H1 (cell line): Measurements from ENCODE around the gene HYDIN. TPM values are rescaled to one million over a fixed set of nuclear protein-coding genes. Genes with fewer than 3 reads are reported as not detected.

Source experiments
- CTCF ChIA-PET: fragments of 300-600 bp; sonication (Branson Sonifier 250); formaldehyde crosslinking; loops from one replicate; lab custom pipeline; 2021; ENCODE audit not compliant: partially characterized antibody; lab: Charles Lee
- POLR2A ChIA-PET: fragments of 300-600 bp; sonication (Branson Sonifier 250); formaldehyde crosslinking; loops from one replicate; lab custom pipeline; 2021; ENCODE audit warnings: inconsistent platforms; ENCODE audit not compliant: partially characterized antibody; lab: Charles Lee
- DNase-seq, 2 experiments: peaks; one replicate each; pipeline versions ENCODE4 v3.0.0 to v3.0.0-alpha.2; 2010 to 2022; ENCODE audit warnings: low spot score in 2 of 2, low read depth in 1 of 2, mixed read lengths in 1 of 2
- FAIRE-seq: peaks from 2 replicates; lab custom pipeline; 2011; peaks lifted over from hg19 to GRCh38; lab: Jason Lieb, UNC
- H2AFZ ChIP-seq: 2 replicates; pipeline ENCODE4 v1.8.1; 2012; ENCODE audit warnings: low read length, inconsistent platforms
- H2AK5ac ChIP-seq: 2 replicates; pipeline ENCODE4 v1.6.1; 2013; ENCODE audit warnings: low read depth, low read length
- H2BK120ac ChIP-seq: replicated peaks from 2 replicates; pipeline ENCODE3; 2013; ENCODE audit warnings: low read depth, low read length, inconsistent platforms
- H2BK12ac ChIP-seq: 2 replicates; pipeline ENCODE4 v1.6.1; 2013; ENCODE audit warnings: low read depth, low read length
- H2BK15ac ChIP-seq: 2 replicates; pipeline ENCODE4 v1.6.1; 2013; ENCODE audit warnings: low read length
- H2BK20ac ChIP-seq: 2 replicates; pipeline ENCODE4 v1.6.1; 2013; ENCODE audit warnings: low read length
- H2BK5ac ChIP-seq: 2 replicates; pipeline ENCODE4 v1.6.1; 2013; ENCODE audit warnings: low read depth, low read length
- H3K14ac ChIP-seq: 2 replicates; pipeline ENCODE4 v1.6.1; 2013; ENCODE audit warnings: inconsistent platforms; ENCODE audit not compliant: insufficient read length
- H3K18ac ChIP-seq: 2 replicates; pipeline ENCODE4 v1.6.1; 2013; ENCODE audit warnings: low read length; ENCODE audit errors: extremely low read depth
- H3K23ac ChIP-seq: 2 replicates; pipeline ENCODE4 v1.6.1; 2013; ENCODE audit warnings: inconsistent platforms; ENCODE audit not compliant: insufficient read length
- H3K23me2 ChIP-seq: 2 replicates; pipeline ENCODE4 v1.6.1; 2013; ENCODE audit warnings: low read depth, low read length
- H3K27ac ChIP-seq: 2 replicates; pipeline ENCODE4 v1.6.1; 2011; ENCODE audit warnings: low read depth, low read length, inconsistent platforms
- H3K27me3 ChIP-seq, 4 experiments: replicated peaks in 1 of 4; 1 replicate in 1 of 4; 2 replicates in 3 of 4; pipeline versions ENCODE4 v1.6.1 to v1.8.1; 2011 to 2013; ENCODE audit warnings: low read length in 3 of 4, mild to moderate bottlenecking in 3 of 4, inconsistent platforms in 2 of 4, mixed read lengths in 2 of 4, moderate library complexity in 1 of 4; ENCODE audit not compliant: control insufficient read depth in 3 of 4, insufficient read depth in 3 of 4; ENCODE audit errors: extremely low read depth in 1 of 4
- H3K36me3 ChIP-seq, 4 experiments: 2 replicates each; pipeline versions ENCODE4 v1.6.1 to v1.8.1; 2011 to 2013; ENCODE audit warnings: mild to moderate bottlenecking in 4 of 4, low read length in 3 of 4, moderate library complexity in 2 of 4, control low read depth in 1 of 4, inconsistent platforms in 1 of 4; ENCODE audit not compliant: insufficient read depth in 4 of 4, control insufficient read depth in 2 of 4
- H3K4ac ChIP-seq: replicated peaks from 2 replicates; pipeline ENCODE3; 2013; ENCODE audit warnings: low read length, low read depth, mixed read lengths, inconsistent platforms; ENCODE audit not compliant: insufficient read length
- H3K4me1 ChIP-seq, 4 experiments: replicated peaks in 1 of 4; 1 replicate in 1 of 4; 2 replicates in 3 of 4; pipeline versions ENCODE4 v1.6.1 to v1.8.1; 2011 to 2013; ENCODE audit warnings: low read length in 3 of 4, inconsistent platforms in 2 of 4, mixed read lengths in 1 of 4; ENCODE audit not compliant: insufficient read depth in 4 of 4, control insufficient read depth in 3 of 4
- H3K4me2 ChIP-seq, 2 experiments: 2 replicates each; pipeline versions ENCODE4 v1.6.1 to v1.8.1; 2011 to 2013; ENCODE audit warnings: low read depth in 2 of 2, low read length in 2 of 2, control low read depth in 1 of 2, inconsistent platforms in 1 of 2, mild to moderate bottlenecking in 1 of 2; ENCODE audit not compliant: insufficient read depth in 1 of 2
- H3K4me3 ChIP-seq, 4 experiments: fragments of 200-600, 300-600 bp in 1 of 4; sonication (generic), shearing (Covaris generic), sonication (Bioruptor Twin) in 1 of 4; 2 replicates each; pipeline versions ENCODE4 v1.5.1 to v1.8.1; 2011 to 2016; ENCODE audit warnings: low read length in 4 of 4, low read depth in 3 of 4, control low read depth in 2 of 4, inconsistent platforms in 2 of 4, mild to moderate bottlenecking in 2 of 4, mixed read lengths in 1 of 4, moderate library complexity in 1 of 4; ENCODE audit not compliant: insufficient read depth in 2 of 4; ENCODE audit errors: extremely low read depth in 1 of 4
- H3K56ac ChIP-seq: replicated peaks from 2 replicates; pipeline ENCODE3; 2013; ENCODE audit warnings: low read depth, mild to moderate bottlenecking, mixed read lengths, low read length, inconsistent platforms; ENCODE audit not compliant: insufficient read length
- H3K79me1 ChIP-seq: 2 replicates; pipeline ENCODE4 v1.6.1; 2013; ENCODE audit warnings: low read depth, low read length, control low read depth
- H3K79me2 ChIP-seq, 2 experiments: 2 replicates each; pipeline versions ENCODE4 v1.6.1 to v1.8.1; 2012 to 2013; ENCODE audit warnings: low read length in 2 of 2, mild to moderate bottlenecking in 2 of 2, inconsistent platforms in 1 of 2; ENCODE audit not compliant: insufficient read depth in 2 of 2, control insufficient read depth in 1 of 2
- H3K9ac ChIP-seq, 4 experiments: replicated peaks in 1 of 4; 1 replicate in 1 of 4; 2 replicates in 3 of 4; pipeline versions ENCODE4 v1.6.1 to v1.8.1; 2011 to 2013; ENCODE audit warnings: low read depth in 3 of 4, low read length in 3 of 4, control low read depth in 2 of 4, mild to moderate bottlenecking in 2 of 4, moderate library complexity in 2 of 4, inconsistent platforms in 1 of 4; ENCODE audit errors: extremely low read depth in 1 of 4
- H3K9me3 ChIP-seq, 2 experiments: 2 replicates each; pipeline versions ENCODE4 v1.6.1 to v1.8.1; 2012 to 2013; ENCODE audit warnings: mild to moderate bottlenecking in 2 of 2, moderate library complexity in 2 of 2, control low read depth in 1 of 2, inconsistent platforms in 1 of 2, low read depth in 1 of 2, low read length in 1 of 2, mixed read lengths in 1 of 2; ENCODE audit not compliant: insufficient read depth in 2 of 2
- H4K20me1 ChIP-seq, 2 experiments: replicated peaks in 1 of 2; 2 replicates each; pipeline versions ENCODE3 to v1.8.1; 2011 to 2013; ENCODE audit warnings: inconsistent platforms in 2 of 2, low read length in 2 of 2, mild to moderate bottlenecking in 1 of 2; ENCODE audit not compliant: insufficient read depth in 2 of 2, control insufficient read depth in 1 of 2
- H4K5ac ChIP-seq: 2 replicates; pipeline ENCODE4 v1.6.1; 2013; ENCODE audit warnings: low read length, low read depth, mixed read lengths, inconsistent platforms; ENCODE audit not compliant: insufficient read length
- H4K8ac ChIP-seq: 2 replicates; pipeline ENCODE4 v1.8.0; 2013; ENCODE audit warnings: mild to moderate bottlenecking, moderate library complexity, low read length, inconsistent platforms; ENCODE audit not compliant: insufficient read depth; ENCODE audit errors: extremely low read depth
- H4K91ac ChIP-seq: replicated peaks from 2 replicates; pipeline ENCODE3; 2013; ENCODE audit warnings: low read length, mixed read lengths, inconsistent platforms; ENCODE audit not compliant: insufficient read length
- CREB1 ChIP-seq: IDR thresholded peaks from 2 replicates; pipeline ENCODE4 v1.6.1; 2012; ENCODE audit warnings: inconsistent platforms
- EGR1 ChIP-seq: IDR thresholded peaks from 2 replicates; pipeline ENCODE4 v1.6.1; 2011; ENCODE audit warnings: low read depth, low read length, borderline replicate concordance
- EP300 ChIP-seq, 2 experiments: IDR thresholded peaks; 1 replicate in 1 of 2; 2 replicates in 1 of 2; pipeline ENCODE4 v1.6.1; 2011 to 2012; ENCODE audit warnings: low read depth in 2 of 2, low read length in 2 of 2, mild to moderate bottlenecking in 2 of 2, borderline replicate concordance in 1 of 2, inconsistent platforms in 1 of 2, moderate library complexity in 1 of 2
- GABPA ChIP-seq: IDR thresholded peaks from 2 replicates; pipeline ENCODE4 v1.6.1; 2011; ENCODE audit warnings: mild to moderate bottlenecking, low read length, moderate library complexity, borderline replicate concordance; ENCODE audit not compliant: insufficient read depth
- JUN ChIP-seq: IDR thresholded peaks from 2 replicates; pipeline ENCODE4 v1.6.1; 2011; ENCODE audit warnings: low read depth, mild to moderate bottlenecking, improper control_type of control experiment, low read length
- JUND ChIP-seq: IDR thresholded peaks from 2 replicates; pipeline ENCODE4 v1.6.1; 2011; ENCODE audit warnings: mild to moderate bottlenecking, improper control_type of control experiment, low read length
- NANOG ChIP-seq: IDR thresholded peaks from 2 replicates; pipeline ENCODE4 v1.6.1; 2011; ENCODE audit warnings: low read length, low read depth, mild to moderate bottlenecking, inconsistent platforms; ENCODE audit not compliant: insufficient read depth, poor library complexity, severe bottlenecking
- RNF2 ChIP-seq: fragments of 200-900, 300-1000 bp; sonication (generic); IDR thresholded peaks from 2 replicates; pipeline ENCODE4 v1.7.1; 2016; ENCODE audit warnings: borderline replicate concordance, low read depth, mild to moderate bottlenecking, antibody characterized with exemption, low read length; ENCODE audit not compliant: poor library complexity, severe bottlenecking; ENCODE audit errors: missing control alignments
- SP1 ChIP-seq: IDR thresholded peaks from 2 replicates; pipeline ENCODE4 v1.6.1; 2011; ENCODE audit warnings: low read depth, low read length
- TAF7 ChIP-seq: optimal IDR thresholded peaks from 2 replicates; pipeline ENCODE3; 2011; ENCODE audit warnings: low read depth, mild to moderate bottlenecking, inconsistent platforms, low read length, moderate library complexity, borderline replicate concordance
- WGBS, 2 experiments: shearing (Covaris generic) in 1 of 2; methylation state at CpG; one replicate each; pipeline versions ENCODE4 v1.1.6 to v1.1.7; 2013 to 2015; ENCODE audit warnings: low lambda C conversion rate in 2 of 2, mixed read lengths in 2 of 2, inconsistent platforms in 1 of 2, low coverage in 1 of 2, missing lambda C conversion rate in 1 of 2; ENCODE audit not compliant: insufficient replicate concordance in 2 of 2, insufficient coverage in 1 of 2, insufficient read length in 1 of 2; ENCODE audit errors: extremely low coverage in 1 of 2, missing lambda C conversion rate in 1 of 2; 5-methylcytosine and 5-hydroxymethylcytosine counted together
- polyA plus RNA-seq, 7 experiments: library from polyadenylated mRNA; depleted of rRNA in 3 of 7; stranded (reverse) in 5 of 7; unstranded in 2 of 7; fragments of >200 nt in 5 of 7; fragments of 200-250 nt in 2 of 7; gene quantifications; 1 replicate in 5 of 7; 2 replicates in 1 of 7; 4 replicates in 1 of 7; pipeline versions ENCODE4 v1.2.1 to v1.2.3, GENCODE V29; 2011 to 2013; ENCODE audit warnings: missing spikeins in 2 of 7, mixed read lengths in 2 of 7
- total RNA-seq: library from RNA; stranded (reverse); fragmentation: NEBNext Ultra II Directional; extraction: Animal tissue kit (Norgen Biotek cat#: 25700); gene quantifications from 2 replicates; pipeline ENCODE4 v1.2.1, GENCODE V29; 2021
- TF ChIP-seq, protein P1 (sequence below): IDR thresholded peaks from 2 replicates; pipeline ENCODE4 v1.6.1; 2012; ENCODE audit warnings: inconsistent platforms

Gene HYDIN
- total and polyA plus RNA-seq, 2 of the 8 experiments (the other 6 are each of a cell fraction or from before 2014, with no cell fraction given) = 1.1 to 1.8 TPM

DNA sequence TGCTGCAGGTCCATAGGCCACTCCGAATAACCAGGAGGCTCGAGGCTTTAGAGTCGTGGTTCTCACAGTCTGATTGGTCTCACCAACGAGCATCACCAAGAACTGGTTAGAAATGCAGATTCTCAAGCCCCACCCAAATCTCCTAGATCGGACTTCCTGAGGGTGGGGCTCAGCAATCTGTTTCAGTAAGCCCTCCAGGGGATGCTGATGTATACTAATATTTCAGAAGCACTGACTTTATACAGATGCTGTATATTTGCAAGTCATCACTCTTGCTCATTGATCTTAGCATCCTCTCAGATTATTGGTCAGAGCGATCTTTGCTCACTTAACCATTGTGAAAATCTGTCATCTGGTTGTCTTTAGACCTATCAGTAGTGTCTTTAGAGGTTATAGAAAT is 425.1 kb downstream of the HYDIN start:
- CTCF ChIA-PET = interaction anchor here (1.2 kb wide), 1 partner anchor 608 kb away, joined by 3 read pairs; no protein-coding TSS in a partner anchor

More for the DNA sequence above, 425.1 kb downstream of the HYDIN start:
- Histone ChIP-seq H3K27me3 (peaks cover 0 to 23% (median 6%) of the 10 kb centered on the region in 4 experiments; a peak in 6 of 7 replicates), H3K14ac (no peak overlapping the region), H3K4ac (no peak overlapping the region), H3K36me3 (no peaks in the 10 kb centered on the region), H3K23me2 (peaks cover 5% of the 10 kb centered on the region), H2BK120ac (no peak overlapping the region), H4K8ac (no peak overlapping the region), H2BK12ac (no peak overlapping the region), H2BK15ac (no peak overlapping the region), H2AFZ (no peak overlapping the region), H3K56ac (no peak overlapping the region), H4K91ac (no peak overlapping the region), H3K4me3 (no peak overlapping the region), H3K4me1 (peaks cover 0 to 3% (median 0%) of the 10 kb centered on the region in 4 experiments; a peak in 1 of 7 replicates), H4K20me1 (peaks cover 0 to 2% of the 10 kb centered on the region in 2 experiments), H3K4me2 (no peak overlapping the region), H2AK5ac (no peak overlapping the region), H3K79me2 (peaks cover 2 to 4% of the 10 kb centered on the region in 2 experiments; a peak in 3 of 4 replicates), H4K5ac (no peak overlapping the region), H2BK20ac (no peak overlapping the region), H3K9me3 (no peaks in the 10 kb centered on the region), H3K27ac (no peak overlapping the region), H3K79me1 (peaks cover 1% of the 10 kb centered on the region; the same call in 1 of the 2 replicates), H3K9ac (no peak overlapping the region), H3K23ac (no peak overlapping the region), H3K18ac (no peak overlapping the region), H2BK5ac (no peak overlapping the region)
- no peak for FAIRE-seq
- TF ChIP-seq JUND (no peak), CREB1 (no peak), SP1 (no peak), JUN (no peak), RNF2 (no peak), TAF7 (no peak), EGR1 (no peak), GABPA (no peak), NANOG (no peak), EP300 (IDR thresholded peaks at IDR 0.05; ENCODE audit: borderline replicate concordance in 1 of 2, low read depth in 2 of 2, low read length in 2 of 2) (no peak)
- TF ChIP-seq, protein P1, sequence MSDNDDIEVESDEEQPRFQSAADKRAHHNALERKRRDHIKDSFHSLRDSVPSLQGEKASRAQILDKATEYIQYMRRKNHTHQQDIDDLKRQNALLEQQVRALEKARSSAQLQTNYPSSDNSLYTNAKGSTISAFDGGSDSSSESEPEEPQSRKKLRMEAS = no peak
- no peak for DNase-seq
- POLR2A ChIA-PET = no interaction called here
- WGBS, 2 experiments = 92% methylated on average over 6 of the region's 6 CpGs; no CpG with 5 or more reads in 1 of the 2 experiments
